ENCODE results near the gene OCSTAMP. TPM values are rescaled to one million over a fixed set of nuclear protein-coding genes. Genes with fewer than 3 reads are reported as not detected.

Gene OCSTAMP, protein sequence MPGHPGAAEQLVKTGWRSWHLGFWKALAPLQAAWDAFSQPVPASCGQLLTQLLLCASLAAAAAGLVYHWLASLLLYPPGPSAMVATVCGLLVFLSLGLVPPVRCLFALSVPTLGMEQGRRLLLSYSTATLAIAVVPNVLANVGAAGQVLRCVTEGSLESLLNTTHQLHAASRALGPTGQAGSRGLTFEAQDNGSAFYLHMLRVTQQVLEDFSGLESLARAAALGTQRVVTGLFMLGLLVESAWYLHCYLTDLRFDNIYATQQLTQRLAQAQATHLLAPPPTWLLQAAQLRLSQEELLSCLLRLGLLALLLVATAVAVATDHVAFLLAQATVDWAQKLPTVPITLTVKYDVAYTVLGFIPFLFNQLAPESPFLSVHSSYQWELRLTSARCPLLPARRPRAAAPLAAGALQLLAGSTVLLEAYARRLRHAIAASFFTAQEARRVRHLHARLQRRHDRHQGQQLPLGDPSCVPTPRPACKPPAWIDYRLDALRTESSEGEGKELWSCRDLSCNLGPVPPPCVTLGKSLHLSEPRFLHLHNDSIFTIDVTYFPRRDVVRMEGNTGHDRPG
- total RNA-seq (2014; rRNA removed; shearing (Covaris generic)) (0.45 TPM in 1 of 2 replicates, not detected in the other), polyA plus RNA-seq (2016; fragmentation: Nextera tagmentation; extraction: Ambion mirVana) (0.32 TPM in 1 of 2 replicates, not detected in the other)
- long read RNA-seq: 0 reads

- Histone ChIP-seq H3K9me2 (ENCODE audit: insufficient read depth) (no peaks in the 10 kb centered on the region), H3K27me3 (ENCODE audit: insufficient read depth) (no peaks in the 10 kb centered on the region), H4K20me1 (replicated peaks; ENCODE audit: insufficient read depth) (no peaks in the 10 kb centered on the region), H3K4me3 (no peak within 1 kb of the TSS), H3K4me2 (peak within 1 kb of the TSS; percentile 49), H3F3A (replicated peaks; ENCODE audit: low read depth) (no peaks in the 10 kb centered on the region), H3K27ac (ENCODE audit: low read depth) (peak within 1 kb of the TSS; percentile 72), H3K4me1 (ENCODE audit: insufficient read depth) (peaks cover 51% of the 10 kb centered on the region), H3K79me2 (replicated peaks; ENCODE audit: insufficient read depth) (no peaks in the 10 kb centered on the region), H3K36me3 (ENCODE audit: insufficient read depth) (no peaks in the 10 kb centered on the region), H2AFZ (peak within 1 kb of the TSS; percentile 7; the same call in 1 of the 2 replicates)
- H3K36me3 Mint-ChIP-seq (ENCODE audit: low read depth): no peaks in the 10 kb centered on the region
- H3K27ac Mint-ChIP-seq: 0 out of 2 replicates have a peak within 1 kb of the TSS, but pooled peaks have one; percentile 94
- H3K27me3 Mint-ChIP-seq (ENCODE audit: insufficient read depth, low read depth, poor library complexity): peaks cover 13% of the 10 kb centered on the region
- peaks cover 35% of the 10 kb centered on the region for H3K4me1 Mint-ChIP-seq
- no peaks in the 10 kb centered on the region for H3K9me3 Mint-ChIP-seq
- DNase-seq (ENCODE audit: low spot score) (no peak), ATAC-seq (no peak)
- TF ChIP-seq, protein P1, sequence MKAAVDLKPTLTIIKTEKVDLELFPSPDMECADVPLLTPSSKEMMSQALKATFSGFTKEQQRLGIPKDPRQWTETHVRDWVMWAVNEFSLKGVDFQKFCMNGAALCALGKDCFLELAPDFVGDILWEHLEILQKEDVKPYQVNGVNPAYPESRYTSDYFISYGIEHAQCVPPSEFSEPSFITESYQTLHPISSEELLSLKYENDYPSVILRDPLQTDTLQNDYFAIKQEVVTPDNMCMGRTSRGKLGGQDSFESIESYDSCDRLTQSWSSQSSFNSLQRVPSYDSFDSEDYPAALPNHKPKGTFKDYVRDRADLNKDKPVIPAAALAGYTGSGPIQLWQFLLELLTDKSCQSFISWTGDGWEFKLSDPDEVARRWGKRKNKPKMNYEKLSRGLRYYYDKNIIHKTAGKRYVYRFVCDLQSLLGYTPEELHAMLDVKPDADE (IDR thresholded peaks at IDR 0.05): no peak
- TF ChIP-seq POLR2AphosphoS5 (IDR thresholded peaks at IDR 0.05; ENCODE audit: low read depth) (no peak), EZH2phosphoT487 (IDR thresholded peaks at IDR 0.05; ENCODE audit: unreplicated experiment) (no peak), NANOG (IDR thresholded peaks at IDR 0.05; ENCODE audit: borderline replicate concordance) (no peak), CTCF (conservative IDR thresholded peaks at IDR 0.05; ENCODE audit: low read depth in 2 of 2) (no peak), ZNF114 (CRISPR knock-in tag; IDR thresholded peaks at IDR 0.05) (no peak), ZNF462 (CRISPR knock-in tag; IDR thresholded peaks at IDR 0.05) (no peak), REST (IDR thresholded peaks at IDR 0.05; ENCODE audit: unreplicated experiment) (no peak)
- no peak within 1 kb of the TSS for H3K4me3 Mint-ChIP-seq
These were observed at the start of gene OCSTAMP for GRCh38 chr20:46550461-46550860. Gene OCSTAMP, minus strand, starts transcription at chr20:46550654. Its CDS starts 94 bp downstream, at chr20:46550560.

Measured in GM23338 (cell line).